SHP77 (cell line): ENCODE results near the gene ZNF195.
"Not testable (repeated sequence)": the region's sequence is repeated elsewhere in the genome, so short reads cannot be mapped to it uniquely, and the experiment has no call there.

Source experiments
- DNase-seq, 2 experiments: peaks; one replicate each; lab custom pipeline; 2025; lab: John Stamatoyannopoulos, UW

Gene ZNF195

DNA sequence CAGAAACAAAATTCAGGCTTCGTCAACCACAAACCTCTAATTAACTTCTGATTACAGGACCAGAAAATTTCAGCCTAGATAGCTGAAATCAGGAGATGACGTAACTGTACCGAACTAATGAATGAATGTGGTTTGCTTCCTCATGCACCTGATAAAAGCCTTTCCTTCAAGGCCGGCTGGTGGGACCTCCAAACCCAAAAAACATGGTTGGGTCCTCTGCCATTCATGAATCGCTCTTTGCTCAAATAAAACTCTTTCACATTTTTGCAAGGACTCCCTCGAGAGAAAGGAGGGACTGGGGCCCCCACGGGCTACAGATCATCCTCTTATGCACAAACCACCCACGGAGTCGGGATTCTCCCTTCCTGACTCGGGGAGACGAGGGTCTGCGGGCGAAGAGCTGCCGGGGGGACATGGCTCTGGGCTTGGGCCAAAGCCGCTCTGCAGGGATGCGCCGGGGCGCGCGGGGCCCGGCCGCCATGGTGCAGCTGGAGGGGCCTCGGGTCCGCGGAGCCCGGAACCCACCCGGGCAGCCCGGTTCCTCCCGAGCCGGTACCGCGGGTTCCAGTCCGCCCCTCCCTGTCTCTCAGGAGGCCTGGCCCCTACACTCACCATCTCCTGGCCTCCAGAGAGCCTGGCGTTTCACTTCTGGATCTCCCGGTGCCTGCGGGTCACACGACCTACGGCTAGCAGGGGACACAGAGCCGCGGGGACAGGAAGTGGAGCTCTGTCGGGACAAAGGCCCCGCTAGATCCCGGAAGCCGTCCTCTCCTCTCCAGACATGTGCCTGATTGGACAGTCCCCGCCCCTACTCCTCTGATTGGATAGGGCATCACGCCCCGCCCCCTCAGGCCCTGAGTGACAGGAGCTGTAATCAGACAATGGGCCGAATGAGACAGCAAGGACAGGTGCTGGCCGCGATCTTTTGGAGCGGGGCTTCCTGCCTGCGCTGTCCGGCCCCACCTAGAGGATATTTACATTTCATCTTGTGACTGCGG, at the start of gene ZNF195:
Gene ZNF195, minus strand, starts transcription at position 721 of the 998 bp plus-strand sequence. Its CDS starts 106 bp downstream, at position 615.
- DNase-seq = peak; percentile 98

DNA sequence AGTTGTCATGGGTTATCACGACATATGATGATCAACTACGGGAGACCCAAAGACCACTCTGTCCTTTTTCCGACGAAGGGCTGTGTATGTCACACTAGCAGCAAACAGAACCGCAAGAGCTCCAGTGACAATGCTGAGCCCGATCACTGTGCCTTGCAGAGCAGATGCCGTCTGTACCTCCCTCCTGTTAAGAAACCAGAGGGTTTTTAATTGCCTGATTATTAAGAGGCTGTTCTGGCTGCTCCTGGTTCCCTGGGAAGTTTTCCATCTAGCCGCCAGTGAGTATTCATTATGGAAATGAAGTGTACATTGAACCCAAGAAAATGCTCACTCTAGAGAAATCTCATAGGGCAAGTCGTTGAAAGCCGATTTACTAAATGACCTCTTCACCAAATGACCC, 49.1 kb upstream of the ZNF195 start:
- not testable (repeated sequence) for DNase-seq

DNA sequence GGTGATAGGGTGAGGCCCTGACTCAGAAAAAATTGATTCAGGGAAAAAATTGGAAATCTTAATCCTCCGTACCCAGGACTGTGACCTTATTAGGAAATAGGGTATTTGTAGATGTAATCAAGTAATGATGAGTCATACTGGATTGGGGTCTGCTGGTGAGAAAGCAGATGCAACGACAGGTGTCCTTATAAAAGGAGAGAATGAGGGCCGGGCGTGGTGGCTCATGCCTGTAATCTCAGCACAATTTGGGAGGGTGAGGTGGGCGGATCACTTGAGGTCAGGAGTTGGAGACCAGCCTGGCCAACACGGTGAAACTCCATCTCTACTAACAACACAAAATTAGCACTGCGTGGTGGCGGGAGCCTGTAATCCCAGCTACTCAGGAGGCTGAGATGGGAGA, 47.6 kb upstream of the ZNF195 start:
- not testable (repeated sequence) for DNase-seq

DNA sequence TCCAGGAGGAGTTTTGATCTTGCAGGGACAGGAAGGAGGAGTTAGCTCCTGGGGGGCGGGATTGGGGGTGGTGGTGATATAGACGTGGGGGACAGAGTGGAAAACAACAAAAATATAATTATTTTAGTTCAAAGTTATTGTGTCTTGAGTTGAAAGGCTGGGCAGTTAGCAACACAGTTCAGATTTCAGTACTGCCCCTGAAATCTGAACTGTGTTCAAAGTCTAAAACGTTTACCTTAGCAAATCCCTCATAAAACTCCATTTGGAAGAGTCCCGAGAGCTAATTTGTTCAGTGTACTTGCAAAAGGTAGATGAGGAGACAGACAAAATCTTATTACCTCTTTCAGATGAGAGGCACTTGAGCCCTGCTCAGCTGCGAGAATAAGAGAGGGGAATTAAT, 45.0 kb upstream of the ZNF195 start:
- not testable (repeated sequence) for DNase-seq

DNA sequence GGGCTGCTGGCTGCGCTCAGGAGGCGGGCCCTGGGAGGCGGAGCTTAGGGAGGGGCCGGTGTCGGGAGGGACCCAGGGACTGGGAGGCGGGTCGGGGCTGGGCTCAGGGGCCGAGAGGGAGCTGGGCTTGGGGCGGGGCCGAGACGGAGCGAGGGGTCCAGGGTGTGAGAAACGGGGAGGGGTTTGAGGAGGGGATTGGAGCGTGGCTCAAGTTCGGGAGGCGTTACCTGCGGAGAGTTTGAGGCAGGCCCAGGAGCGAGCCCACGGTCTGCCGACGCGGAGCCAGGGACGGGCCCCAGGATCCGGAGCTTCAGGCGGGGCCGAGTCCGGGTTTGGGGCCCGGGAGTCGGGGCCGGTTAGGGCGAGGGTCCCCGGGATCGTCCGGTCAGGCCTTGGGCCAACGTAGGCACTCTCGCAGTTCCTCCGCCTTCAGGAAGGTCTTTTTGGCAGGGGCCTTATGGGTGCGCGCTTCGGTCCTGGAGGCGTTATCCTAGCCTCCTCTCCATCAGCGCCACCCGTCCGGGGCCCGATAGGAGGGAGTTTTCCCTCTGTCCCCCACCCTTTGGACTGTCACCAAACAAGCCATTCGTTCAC, 44.3 kb upstream of the ZNF195 start:
- DNase-seq = not testable (repeated sequence)

DNA sequence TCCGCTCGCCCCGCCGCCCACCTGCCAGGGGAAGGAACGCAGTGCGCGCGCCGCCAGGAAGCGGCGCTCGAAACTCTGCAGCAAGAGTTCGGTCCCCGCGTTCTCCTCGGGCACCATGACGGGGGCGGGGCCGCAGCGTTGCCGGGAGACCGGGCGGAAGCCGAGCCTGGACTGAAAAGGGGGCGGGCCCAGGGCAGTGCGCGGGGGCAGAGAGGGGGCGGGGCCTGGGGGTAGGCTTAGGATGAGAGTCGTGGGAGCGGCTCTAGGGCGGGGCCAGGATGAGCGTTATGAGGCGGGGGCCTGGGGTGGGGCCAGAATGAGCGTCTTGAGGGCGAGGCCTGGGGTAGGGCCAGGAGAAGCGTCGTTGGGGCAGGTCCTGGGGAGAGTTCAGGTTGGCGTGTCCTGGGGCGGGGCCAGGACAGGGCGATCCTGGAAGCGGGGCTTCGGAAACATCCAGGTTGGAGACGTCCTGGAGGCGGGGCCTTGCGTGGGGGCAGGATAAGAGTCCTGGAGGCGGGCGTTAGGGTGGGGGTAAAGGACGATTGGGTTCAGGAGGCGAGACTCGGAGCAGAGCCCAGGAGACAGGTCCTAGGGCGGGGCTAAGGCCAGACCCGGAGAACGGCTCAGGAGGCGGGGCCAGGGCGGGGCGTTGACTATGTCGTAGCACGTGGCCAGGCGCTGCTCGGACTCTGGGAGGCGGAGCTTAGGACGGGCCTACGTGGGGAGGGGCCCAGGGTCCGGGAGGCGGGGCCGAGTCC, 43.6 kb upstream of the ZNF195 start:
- DNase-seq = peak; percentile 95

DNA sequence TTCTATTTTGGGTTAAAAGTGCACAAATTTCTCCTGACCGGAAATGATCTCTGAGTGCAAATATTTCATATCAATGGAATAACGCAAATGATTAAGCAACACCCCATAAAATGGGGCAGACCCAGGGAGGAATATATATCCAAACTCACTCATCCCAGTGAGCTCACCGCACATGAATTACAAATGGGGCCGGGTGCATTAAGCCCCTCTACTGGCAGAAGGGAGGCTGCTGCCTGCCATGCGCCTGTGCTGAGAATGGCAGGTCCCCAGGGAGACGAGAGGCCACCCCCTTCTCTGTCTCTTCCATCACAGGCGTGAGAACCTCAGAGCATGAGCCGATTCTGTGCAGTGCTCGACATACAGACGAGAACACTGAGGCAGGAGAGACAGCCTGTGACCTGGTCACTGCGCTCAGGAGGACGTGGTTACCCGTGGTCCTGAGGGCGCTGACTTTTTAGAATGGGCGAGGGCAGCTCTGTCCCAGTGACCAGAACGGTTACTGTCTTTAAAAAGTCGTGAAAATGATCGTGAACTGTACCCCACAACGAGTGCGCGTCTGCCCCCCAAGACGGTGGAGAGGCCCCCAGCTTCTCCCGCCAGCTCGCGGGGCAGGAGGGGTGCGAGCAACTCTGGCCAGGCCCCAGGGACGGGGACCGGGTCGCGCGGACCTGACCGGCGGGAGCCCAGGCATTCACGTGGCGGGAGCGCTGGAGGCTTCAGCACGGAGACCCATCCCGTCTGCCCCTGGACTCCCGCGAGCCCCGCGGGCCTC, 42.8 kb upstream of the ZNF195 start:
- not testable (repeated sequence) for DNase-seq

DNA sequence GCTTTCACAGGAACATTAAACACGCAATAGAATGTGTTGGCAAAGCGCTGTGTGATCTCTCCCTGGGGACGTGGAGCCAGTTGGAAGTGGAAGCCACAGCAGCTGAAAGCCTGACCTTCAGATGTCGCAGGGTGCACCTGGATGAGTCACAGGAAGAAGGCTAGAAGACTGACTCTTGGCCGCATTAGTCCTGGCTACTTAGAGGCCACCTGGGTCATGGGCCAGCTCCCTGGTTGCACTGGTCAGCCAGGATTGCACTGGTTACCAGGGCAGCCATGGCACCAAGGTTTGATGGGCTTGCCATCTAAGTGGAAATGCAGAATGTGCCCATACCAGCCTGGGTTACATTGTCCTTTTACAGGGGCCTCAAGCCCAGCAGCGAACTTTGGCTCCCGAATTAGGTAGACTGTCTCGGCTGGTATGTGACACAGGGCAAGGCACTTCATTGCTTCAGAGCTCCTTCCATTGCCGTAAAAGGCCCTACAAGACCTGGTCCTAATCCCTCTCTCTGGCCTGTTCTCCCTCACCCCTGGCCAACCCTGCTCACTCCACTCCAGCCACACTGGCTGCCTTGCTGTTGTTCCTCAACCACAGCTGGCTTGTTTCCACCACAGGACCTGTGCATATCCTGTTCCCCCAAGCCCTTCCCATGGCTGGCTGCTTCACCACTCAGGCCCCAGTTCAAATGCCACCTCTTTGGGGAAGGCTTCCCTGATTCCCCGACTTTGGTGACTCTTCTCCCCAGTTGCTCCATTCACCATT, 41.5 kb upstream of the ZNF195 start:
- not testable (repeated sequence) for DNase-seq

DNA sequence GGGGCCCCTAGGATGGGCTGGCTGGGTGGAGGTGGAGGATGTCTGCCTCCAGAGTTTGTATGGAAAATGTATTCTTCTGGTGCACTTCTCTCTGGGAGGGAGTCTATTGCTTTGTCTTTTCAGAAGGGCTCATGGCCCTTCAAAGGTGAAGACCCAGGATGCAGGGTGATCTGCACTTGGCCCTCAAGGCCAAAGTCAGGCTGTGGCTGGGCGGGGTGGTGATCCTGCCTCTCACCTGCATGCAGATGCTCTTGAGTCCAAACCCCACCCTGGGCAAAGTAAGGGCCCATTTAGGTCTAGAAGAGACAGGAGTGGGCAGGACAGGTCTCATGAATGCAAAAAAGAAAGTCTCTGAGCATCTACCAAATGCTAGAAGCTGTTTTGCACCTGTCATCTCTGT, 40.5 kb upstream of the ZNF195 start:
- not testable (repeated sequence) for DNase-seq

DNA sequence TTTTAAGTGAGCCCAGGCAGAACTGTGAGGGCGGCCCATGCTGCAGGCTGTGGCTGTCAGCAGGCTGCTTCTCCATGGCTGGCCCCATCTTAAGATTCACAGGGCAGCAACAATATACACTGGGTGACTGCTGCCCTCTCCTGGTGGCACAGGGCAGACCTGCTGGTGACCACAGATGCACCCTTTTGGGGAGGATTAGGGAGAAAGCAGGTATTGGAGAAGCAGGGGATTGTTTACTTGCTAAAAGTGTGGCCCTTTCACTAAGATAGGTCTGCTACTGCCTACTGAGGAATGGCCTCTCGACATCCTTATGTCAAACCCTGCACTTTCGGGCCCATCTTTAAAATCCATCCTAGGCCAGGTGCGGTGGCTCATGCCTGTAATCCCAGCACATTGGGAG, 38.1 kb upstream of the ZNF195 start:
- peak; percentile 49 to 56 for DNase-seq

DNA sequence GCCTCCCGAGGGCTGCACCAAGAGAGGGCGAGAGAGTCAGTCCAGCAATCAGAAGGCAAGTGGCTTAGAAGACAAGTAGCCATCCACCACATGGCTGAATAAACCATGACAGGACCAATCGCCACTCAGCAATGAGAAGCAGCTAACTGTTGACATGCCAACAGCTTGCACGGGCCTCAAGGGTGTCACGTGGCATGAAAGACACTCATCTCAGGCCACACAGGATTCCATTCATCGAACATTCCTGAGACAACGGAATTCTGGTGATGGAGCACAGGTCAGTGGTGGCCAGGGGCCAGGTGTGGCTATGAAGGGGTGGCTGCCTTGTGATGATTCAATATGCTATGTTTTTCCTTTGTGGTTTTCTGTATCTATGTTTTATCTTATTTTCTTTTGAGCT, 36.4 kb upstream of the ZNF195 start:
- DNase-seq = not testable (repeated sequence)

DNA sequence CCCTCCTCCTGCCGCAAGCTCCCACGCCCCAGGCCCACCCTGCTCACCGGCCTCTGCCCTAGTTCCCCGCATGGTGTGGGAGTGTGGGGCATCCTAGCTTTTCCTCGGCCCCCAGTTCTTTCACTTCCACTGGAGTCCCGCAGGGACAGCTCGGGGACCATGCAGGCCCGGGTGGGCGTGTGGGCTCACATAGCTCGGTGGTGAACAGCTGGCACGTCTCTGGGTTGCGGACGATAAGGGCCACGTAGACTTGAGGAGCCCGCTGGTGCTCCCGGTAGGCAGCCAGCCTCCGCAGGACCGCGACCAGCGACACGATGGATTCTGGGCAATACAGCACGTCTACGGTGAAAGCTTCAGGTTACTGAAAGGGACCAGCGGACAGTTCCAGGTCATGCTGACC, 34.7 kb upstream of the ZNF195 start:
- DNase-seq = not testable (repeated sequence)

DNA sequence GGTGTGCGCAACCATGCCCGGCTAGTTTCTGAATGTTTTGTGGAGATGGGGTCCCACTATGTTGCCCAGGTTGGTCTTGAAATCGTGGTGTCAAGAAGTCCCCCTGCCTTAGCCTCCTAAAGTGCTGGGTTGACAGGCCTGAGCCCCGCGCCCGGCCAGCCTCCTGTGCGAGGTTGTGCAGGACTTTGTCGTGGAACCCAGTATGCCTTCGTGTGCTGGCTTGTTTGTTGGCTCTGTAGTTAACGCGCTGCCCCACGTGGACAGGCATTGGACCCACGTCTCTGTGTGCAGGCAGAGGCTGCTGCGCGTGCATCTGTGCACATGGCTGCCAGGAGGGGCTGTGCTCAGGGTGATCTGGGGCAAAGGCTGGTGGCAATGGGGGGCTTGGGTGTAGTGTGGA, 33.9 kb upstream of the ZNF195 start:
- DNase-seq = no peak

DNA sequence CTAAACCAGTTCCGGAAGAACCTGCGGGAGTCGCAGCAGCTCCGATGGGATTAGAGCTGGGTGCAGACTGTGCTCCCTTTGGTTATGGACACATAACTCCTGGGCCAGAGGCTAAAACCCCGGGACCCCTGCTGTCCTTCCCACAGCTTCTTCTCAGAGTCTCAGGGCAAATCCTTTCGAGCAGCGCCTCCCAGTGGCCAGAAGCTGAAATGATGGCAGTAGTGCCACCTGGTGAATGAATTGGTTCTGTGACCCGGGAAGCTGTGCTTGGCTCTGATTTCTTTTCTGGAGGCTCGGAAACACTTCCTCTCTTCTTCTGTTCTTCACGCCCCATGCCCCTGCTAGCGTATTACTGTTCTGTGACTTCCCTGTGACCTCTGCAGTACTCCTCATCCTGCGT, 29.8 kb upstream of the ZNF195 start:
- DNase-seq = peak; percentile 37 to 55

DNA sequence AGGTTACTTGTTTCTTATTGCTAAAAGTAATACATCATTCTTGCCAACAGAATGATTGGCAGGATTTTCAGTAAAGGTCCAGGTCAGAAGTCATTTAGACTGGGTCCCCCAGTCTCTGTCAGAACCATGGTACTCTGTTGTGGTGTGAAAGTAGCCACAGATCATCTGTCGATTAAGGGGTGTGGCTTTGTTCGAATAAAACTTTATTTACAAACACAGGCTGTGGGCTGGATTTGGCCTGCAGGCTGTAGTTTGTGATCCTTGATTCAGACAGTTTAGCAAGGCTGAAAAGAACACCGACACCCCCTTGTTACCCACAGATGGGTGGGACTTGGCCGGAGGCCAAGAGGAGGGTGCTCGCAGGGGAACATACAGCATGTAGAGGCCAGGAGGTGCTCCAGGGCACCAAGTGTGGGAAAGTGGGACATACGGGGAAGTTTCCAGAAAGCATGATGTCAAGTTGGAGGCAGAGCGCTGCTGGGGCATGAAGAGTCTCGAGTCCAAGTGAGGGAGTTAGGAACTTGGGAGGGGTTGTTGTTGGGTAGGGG, 29.2 kb upstream of the ZNF195 start:
- not testable (repeated sequence) for DNase-seq

DNA sequence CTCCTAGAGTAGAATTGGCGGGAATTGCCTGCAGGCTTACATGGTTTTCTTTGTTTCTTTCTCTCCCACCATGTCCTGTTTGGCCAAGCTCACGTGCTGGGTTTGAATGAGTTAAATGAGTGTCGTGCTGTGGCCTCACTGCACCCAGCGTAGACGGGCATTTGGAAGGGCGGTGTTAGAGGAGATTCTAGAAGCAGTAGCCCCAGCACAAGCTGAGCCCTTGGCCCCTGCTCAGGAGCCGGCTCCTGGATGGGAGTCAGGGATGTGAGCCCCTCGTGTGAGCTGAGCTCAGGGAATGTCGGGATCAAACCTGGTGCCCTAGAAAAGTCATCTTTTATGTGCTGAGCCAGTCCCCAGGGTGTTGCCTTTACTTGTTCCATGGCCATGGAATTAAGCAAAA, 28.0 kb upstream of the ZNF195 start:
- not testable (repeated sequence) for DNase-seq

DNA sequence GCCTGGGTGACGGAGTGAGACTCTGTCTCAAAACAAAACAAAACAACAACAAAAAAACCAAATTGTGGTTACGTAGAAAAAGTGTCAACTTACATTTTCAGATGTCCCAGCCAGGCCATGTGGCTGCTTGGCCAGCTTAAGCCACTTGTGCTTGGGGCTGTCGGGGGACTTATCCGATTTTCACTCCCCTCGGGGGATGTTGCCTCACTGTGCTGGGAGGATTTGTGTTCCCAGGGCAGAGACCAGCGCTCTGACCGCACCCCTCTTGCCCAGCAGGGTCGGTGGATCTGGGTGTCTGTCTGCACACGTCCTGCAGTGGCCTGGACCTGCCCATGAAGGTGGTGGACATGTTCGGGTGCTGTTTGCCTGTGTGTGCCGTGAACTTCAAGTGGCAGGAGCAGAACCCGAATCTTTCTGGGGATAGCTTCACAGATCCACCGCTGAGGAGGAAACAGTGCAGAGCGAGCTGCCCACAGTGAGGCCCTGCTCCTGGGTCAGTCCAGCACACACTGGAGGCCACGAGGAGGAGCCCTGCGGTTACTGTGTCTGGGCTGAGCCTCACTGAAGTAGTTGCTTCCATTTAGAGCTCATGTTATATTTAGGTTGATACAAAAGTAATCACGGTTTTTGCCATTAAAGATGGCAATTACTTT, 27.4 kb upstream of the ZNF195 start:
- not testable (repeated sequence) for DNase-seq

DNA sequence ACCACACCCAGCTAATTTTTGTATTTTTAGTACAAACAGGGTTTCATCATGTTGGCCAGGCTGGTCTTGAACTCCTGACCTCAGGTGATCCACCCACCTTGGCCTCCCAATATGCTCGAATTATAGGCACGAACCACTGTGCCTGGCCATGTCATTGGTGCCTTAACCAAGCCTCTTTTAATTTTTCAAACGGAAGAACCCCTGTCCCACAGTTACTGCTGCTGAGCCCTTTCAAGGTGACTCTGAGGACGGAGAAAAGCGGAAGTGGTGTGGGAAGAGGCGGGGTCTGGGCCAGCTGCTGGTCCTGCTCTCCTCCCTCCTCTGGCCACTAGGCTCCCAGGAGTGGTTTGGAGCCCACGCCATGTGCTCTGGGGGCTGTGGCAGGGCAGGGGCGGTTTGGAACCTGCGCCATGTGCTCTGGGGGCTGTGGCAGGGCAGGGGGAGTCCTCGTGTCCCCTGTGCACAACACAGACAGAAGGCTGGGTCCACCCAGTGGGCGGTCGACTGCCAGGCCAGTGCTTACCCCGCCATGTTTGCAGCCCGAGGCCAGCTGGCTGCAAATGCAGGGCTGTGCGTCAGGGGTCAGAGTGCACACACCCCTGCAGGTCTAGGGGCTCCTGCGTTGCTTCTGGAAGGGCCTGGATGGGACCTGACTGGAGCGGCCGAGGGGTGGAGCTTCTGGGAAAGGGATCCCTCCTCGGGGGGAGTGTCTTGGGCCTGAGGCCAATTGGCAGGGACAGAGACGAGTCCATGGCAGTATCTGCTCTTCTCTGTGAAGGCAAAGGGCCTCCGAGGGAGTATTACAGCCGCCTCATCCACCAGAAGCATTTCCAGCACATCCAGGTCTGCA, 25.4 kb upstream of the ZNF195 start:
- DNase-seq = peak in 1 of 2 experiments; percentile 5

DNA sequence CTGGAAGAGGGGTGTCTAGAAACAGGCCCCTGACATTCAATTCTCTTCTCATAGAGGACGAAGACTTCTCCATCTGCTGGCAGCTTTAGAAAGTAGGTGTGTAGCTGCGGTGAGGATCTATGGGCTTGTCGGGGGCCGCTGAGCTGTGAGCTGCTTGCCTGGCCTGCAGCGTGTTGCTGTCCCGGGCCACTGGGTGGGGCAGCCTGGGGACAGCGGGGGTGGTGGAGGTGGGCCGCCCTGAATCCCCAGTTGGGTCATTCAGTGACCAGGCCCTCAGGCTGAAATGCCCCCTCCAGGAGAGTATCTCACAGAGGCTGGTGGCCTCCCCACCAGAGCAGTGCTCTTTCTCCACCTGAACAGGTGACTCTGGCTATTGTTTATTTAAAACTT, 23.9 kb upstream of the ZNF195 start:
- DNase-seq = not testable (repeated sequence)
